Measurements from ENCODE around the gene SLC39A2.

GRCh38 chr14:21022686-21023085 lies 23.6 kb downstream of the SLC39A2 start:
- TF ChIP-seq POLR2A (IDR thresholded peaks at IDR 0.05): no peak
- TF ChIP-seq CTCF (IDR thresholded peaks at IDR 0.05): no peak
- TF ChIP-seq POLR2AphosphoS5 (IDR thresholded peaks at IDR 0.05): no peak
- no peak for TF ChIP-seq EP300 (IDR thresholded peaks at IDR 0.05; ENCODE audit: low read depth)

All from transverse colon (tissue), 4 donors.